GM19193 (cell line): ENCODE data around the gene MARK3.

ENCODE experiments used
- POLR2A ChIP-seq: IDR thresholded peaks from 4 replicates; pipeline ENCODE4 v1.6.1; 2011; ENCODE audit not compliant: insufficient read depth, insufficient read length; ENCODE audit errors: extremely low read depth

MARK3 gene

DNA sequence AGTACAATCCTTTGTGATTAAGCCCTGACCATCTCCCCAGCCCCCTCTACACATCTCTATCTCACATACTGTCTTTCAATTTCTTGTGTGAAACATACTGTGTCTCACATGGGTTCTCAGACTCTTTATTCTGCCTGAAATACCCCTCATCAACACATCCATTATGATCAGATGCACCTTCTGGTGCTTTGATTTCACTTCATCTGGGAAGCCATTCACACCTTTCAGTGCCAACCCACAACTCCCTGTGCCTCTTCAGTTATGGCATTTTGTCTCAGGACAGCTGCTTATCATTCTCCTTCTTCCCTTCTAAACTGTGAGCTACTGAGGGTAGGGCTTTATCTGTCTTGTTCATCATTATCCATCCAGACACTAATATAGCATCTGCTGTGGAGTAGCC is 78.6 kb downstream of the MARK3 start:
- TF ChIP-seq POLR2A, result no peak

DNA sequence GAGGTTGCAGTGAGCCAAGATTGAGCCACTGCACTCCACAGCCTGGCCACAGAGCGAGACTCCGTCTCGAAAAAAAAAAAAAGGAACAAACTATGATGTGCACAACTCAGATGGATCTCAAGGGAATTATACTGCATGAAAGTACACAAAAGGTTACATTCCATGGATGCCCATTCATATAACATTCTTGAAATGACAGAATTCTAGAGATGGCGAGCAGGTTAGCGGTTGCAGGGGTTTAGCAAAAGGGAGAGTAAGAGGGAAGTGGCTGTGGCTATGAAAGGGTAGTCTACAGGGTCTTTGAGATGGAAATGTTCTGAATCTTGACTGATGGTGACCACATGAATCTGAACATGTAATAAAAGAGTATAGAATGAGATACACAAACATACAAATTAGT is 87.7 kb downstream of the MARK3 start:
- TF ChIP-seq POLR2A, result no peak

- TF ChIP-seq POLR2A, result no peak
These were observed 89.7 kb downstream of the MARK3 start for GRCh38 chr14:103474893-103475292.

DNA sequence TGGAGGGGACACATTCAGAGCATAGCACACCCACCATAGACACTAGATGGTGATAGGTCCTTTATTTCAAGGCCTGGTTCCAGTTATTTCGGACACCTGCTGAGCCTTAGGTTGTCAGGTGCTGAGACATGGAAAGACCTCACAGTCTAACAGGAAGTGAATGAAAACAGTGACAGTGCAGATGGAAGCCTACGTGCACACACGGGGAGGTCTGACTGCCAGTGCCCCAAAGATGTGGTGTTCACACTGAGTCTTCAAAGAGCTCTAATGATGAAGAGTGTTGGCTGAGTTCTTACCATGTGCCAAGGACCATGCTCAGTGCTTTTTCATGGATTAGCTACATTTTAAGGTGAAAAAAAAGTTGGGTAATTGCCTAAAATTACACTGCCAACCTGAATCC is 90.8 kb downstream of the MARK3 start:
- TF ChIP-seq POLR2A, result no peak

GRCh38 chr14:103476631-103477030 is 91.4 kb downstream of the MARK3 start:
- TF ChIP-seq POLR2A, result no peak

DNA sequence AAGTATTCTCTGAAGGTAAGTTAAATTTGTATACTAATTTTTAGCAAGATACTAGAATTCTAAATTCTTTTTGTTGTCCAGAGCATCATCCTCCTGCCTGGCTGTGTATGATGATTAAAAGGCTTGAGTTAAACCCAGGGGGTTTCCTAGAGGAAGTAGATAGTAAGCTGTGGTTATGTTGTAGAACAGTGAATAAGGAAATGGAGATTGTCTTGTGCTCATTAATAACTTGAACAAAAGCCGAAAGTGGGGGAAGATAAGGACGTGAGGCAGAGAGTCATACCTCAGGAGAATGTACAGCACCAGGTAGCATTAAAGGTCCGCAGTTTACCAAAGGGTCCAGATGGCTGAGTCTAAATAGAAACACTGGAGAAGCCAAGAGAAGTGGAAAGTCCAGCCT is 95.4 kb downstream of the MARK3 start:
- no peak for TF ChIP-seq POLR2A

- no peak for TF ChIP-seq POLR2A
These were observed 98.4 kb downstream of the MARK3 start for GRCh38 chr14:103483600-103483999.

DNA sequence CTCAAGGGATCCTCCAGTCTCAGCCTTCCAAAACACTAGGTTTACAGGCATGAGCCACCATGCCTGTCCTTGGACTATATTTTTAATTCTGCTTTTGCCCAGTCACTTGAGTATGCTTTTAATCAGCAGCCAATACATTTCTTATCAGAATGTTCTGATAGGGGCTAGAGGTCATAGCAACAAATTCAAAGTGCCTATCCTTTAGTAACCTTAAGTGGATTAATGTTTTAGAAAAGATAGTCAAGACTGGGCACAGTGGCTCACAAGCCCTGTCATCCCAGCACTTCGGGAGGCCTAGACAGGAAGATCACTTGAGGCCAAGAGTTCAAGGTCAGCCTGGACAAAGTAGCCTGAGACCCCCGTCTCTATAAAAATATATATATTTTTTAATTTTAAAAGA is 100.3 kb downstream of the MARK3 start:
- TF ChIP-seq POLR2A, result no peak

DNA sequence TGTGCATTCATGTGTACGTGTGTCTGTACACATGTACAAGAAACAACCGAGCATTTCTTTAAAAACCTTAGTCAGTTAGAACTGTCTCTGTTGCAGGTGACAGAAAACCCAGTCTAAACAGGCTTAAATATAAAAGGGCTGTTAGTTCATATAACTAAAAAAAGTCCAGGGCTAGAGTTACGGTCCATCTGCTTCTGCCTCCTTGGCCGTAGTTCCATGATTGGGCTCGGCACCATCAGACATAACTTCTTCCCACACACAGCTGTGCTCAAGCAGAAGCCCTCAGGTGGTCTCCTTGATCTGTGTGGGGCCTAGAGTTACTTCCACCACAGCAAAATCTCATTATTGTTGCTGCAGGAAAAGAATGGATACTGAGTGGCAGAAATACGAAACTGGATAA is 102.9 kb downstream of the MARK3 start:
- no peak for TF ChIP-seq POLR2A

DNA sequence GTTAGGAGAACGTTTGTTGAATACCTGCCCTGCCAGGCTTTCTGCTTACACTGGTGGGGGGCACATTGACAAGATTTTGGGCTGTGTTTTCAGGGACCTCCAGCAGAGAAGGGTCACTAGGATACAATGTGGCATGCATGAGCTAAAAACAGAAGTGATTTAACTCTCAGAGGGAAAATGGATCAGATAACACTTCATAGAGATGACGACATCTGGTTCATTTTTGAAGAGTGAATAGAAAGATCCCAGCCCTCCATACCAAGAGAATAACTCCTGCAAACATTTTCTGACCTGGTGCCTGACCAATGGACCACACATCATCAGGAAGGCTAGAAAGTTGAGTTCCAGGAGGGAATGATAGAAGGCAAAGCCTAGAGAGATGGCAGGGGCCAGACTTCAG is 103.7 kb downstream of the MARK3 start:
- TF ChIP-seq POLR2A, result no peak

DNA sequence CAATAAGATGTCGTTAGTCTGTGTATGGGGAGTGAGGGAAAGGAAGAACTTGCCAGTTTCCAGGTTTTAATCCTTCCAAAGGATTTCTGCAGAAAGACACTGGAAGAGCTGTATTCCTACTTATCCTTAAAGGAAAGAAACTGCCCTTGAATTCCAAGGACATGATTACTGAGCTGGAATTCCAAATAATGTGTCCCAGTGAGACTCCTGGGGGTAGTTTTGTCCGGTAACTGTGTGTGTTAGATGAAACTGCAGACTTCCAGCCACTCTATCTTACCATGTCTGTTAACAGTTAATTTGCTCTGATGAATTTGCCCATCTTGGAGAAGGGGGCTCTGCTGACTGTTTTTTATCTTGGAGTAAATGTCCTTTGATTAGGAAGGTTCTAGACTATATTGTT is 104.4 kb downstream of the MARK3 start:
- no peak for TF ChIP-seq POLR2A

DNA sequence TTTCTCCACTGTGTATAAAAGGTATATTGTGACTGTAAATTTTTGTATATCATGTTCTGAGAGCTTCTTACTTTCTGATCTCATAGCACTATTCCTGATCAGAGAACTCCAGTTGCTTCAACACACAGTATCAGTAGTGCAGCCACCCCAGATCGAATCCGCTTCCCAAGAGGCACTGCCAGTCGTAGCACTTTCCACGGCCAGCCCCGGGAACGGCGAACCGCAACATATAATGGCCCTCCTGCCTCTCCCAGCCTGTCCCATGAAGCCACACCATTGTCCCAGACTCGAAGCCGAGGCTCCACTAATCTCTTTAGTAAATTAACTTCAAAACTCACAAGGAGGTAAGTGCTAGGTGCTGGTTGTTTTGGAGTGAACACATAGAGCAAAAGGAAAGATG is 106.5 kb downstream of the MARK3 start:
- no peak for TF ChIP-seq POLR2A

GRCh38 chr14:103492156-103492925 is 107.1 kb downstream of the MARK3 start:
- no peak for TF ChIP-seq POLR2A

- TF ChIP-seq POLR2A, result no peak
These were observed 110.6 kb downstream of the MARK3 start for GRCh38 chr14:103495854-103496253.

GRCh38 chr14:103496776-103497175 is 111.6 kb downstream of the MARK3 start:
- no peak for TF ChIP-seq POLR2A

DNA sequence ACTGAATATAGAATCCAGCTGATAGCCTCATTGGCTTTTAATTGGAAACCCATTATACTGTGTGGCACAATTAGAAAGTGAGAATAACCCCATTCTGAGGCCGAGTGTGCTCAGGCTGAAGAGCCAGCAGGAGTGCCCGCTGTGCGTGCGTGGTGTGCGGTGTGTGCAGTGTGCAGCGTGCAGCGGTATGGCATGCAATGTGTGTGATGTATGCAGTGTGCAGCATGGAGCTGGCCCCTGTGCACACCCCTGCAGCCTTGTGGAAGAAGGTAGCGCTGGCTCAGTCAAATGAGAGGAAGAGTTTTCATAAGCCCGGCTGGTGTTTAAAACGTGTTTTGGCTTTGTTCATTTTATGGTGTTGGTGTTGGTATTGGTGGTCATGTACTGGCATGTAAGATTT is 114.5 kb downstream of the MARK3 start:
- TF ChIP-seq POLR2A, result no peak
